GM13977 (cell line): ENCODE data around the gene ATP1B2.
A peak's percentile ranks its signal among the peaks of the same experiment; 100 is the strongest.

ENCODE experiments used
- DNase-seq: peaks from one replicate; pipeline ENCODE4 v3.0.0; 2012; ENCODE audit warnings: low spot score
- CTCF ChIP-seq: IDR thresholded peaks from 2 replicates; pipeline ENCODE4 v1.5.1; 2012; ENCODE audit warnings: mild to moderate bottlenecking, control low read depth; ENCODE audit not compliant: insufficient read depth; ENCODE audit errors: extremely low read depth, missing control alignments
- in situ Hi-C: fragments of 300-500 bp; cut with MboI; formaldehyde crosslinking; loops from one replicate; pipeline ENCODE4 v1.12.0; 2022; ENCODE audit warnings: low sequenced_read_pairs, low pct_unique_long_range_greater_than_20kb, mixed read lengths, inconsistent platforms; ENCODE audit not compliant: unreplicated experiment

ATP1B2 gene

GRCh38 chr17:7667656-7668406, 17.1 kb downstream of the ATP1B2 start:
- DNase-seq: no peak
- TF ChIP-seq CTCF: no peak
- in situ Hi-C loops: no loop called here

GRCh38 chr17:7668482-7668881, 17.8 kb downstream of the ATP1B2 start:
- TF ChIP-seq CTCF: no peak
- DNase-seq: no peak
- in situ Hi-C loops: no loop called here

- peak; percentile 47 for DNase-seq
- TF ChIP-seq CTCF: peak; percentile 43
- in situ Hi-C loops: no loop called here
Measured at GRCh38 chr17:7673239-7673638, 22.5 kb downstream of the ATP1B2 start.

- TF ChIP-seq CTCF: no peak
- in situ Hi-C loops: no loop called here
- DNase-seq: no peak
Measured at GRCh38 chr17:7674934-7675333, 24.2 kb downstream of the ATP1B2 start.

- TF ChIP-seq CTCF: no peak
- DNase-seq: no peak
- in situ Hi-C loops: no loop called here
Measured at GRCh38 chr17:7676533-7676932, 25.8 kb downstream of the ATP1B2 start.

- in situ Hi-C loops: no loop called here
- no peak for TF ChIP-seq CTCF
- no peak for DNase-seq
Measured at GRCh38 chr17:7677388-7678067, 26.8 kb downstream of the ATP1B2 start.
